ENCODE data around the gene MOB3A.
A peak's percentile ranks its signal among the peaks of the same experiment; 100 is the strongest.
"Not testable (repeated sequence)": the region's sequence is repeated elsewhere in the genome, so short reads cannot be mapped to it uniquely, and the experiment has no call there.

MOB3A gene

DNA sequence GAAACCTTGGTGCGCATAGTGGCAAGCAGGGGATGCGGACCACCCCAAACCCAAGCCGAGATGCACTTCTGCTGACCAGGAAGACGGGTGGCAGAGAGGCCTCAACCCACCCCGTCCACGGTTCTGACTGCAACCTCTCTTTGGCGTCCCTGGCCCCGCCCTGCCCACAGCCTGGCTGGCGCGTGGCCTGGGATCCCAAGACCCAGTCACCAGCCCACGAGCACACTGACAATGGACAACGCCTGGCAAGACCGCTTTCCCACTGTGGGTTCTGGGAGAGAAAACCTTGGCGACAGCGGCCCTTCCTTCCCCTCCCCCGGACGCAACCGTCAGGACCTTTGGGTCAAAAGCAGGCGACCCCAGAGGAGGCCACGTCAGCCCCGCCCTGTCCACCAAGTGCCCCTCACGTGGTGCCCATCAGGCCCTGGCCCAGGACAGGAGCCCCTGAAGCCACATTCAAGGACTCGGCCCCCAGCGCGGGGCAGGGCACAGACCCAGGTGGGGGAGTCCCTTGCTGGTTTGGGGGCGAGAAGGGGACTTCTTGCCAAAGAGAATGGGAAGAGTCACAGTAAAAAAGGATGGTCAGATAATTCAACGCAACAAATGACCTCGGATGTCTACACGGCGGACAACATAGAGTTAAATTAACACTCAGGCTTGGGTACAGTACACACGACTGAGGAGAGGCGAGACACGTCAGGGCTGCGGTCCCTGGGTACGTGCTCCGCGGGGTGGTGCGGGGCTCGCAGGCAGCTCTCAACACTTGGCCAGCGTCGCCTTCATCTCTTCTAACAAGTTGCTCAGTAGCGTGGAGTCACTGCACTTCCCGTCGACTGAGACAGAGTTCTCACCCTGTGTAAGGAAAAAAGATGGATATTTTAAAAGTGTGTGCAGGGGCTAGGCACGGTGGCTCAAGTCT is 5.5 kb upstream of the MOB3A start:
- DNase-seq: no peak

- DNase-seq: no peak
Observed at GRCh38 chr19:2100719-2101061, 4.6 kb upstream of the MOB3A start.

DNA sequence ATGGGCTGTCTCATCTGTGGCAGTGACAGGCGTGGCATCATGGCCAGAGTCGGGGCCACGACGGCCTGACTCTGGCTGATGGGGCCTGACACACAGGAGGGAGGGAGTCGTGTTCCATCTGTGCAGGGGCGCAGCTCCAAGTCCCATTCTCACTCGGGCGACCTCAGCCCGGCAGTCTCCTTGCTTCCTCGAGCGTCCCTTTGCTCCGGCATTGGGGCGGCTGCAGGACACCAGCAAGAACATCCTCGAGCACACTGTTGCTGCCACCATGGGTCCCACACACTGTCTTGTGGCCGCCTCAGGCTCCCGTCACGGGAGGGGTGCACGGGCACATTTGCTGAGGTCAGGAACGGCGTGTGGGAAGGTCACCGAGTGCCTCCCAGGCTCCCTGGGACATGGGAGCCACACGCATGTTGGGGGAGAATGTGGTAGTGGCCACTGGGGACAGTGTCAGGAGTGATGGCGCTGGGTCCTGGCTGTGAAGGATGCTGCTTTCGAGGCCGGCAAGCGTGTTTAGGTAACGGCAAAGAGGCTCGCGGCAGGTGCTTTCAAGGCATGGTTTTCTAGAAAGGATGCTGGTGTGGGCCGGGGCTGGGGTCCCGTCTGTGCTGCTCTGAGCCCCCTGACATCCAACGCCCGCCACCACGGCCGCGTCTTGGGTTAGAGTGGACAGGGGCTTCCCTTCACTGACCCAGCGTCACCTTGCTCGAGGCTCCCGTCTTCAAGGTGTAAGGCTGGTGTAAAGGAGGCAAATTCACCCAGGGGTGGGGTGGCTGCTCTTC is 4.0 kb upstream of the MOB3A start:
- DNase-seq: no peak

- no peak for DNase-seq
Observed at GRCh38 chr19:2099054-2099501, 3.0 kb upstream of the MOB3A start.

GRCh38 chr19:2097886-2098327 is 1.8 kb upstream of the MOB3A start:
- no peak for DNase-seq

DNA sequence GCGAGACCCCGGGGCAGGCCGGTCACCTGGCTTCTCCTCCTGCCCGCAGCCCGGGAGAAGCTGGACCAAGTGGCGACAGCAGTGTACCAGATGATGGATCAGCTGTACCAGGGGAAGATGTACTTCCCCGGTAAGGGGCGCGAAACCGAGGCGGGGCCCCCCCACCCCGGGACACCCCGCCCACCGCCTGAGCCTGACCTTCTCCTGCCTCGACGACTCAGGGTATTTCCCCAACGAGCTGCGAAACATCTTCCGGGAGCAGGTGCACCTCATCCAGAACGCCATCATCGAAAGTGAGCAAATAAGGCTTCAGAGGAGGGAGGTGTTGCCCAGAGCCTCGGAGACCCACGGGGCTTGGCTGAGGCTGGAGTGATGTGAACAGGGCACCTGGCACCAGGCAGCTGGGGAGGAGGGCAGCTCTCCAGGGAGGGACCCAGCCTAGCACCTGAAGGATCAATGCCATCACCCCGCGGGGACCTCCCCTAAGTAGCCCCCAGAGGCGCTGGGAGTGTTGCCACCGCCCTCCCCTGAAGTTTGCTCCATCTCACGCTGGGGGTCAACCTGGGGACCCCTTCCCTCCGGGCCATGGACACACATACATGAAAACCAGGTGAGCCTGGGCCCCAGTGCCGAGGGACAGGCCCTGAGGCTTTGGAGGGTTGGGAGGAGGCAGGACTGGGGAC is 1.2 kb upstream of the MOB3A start:
- DNase-seq: no peak

DNA sequence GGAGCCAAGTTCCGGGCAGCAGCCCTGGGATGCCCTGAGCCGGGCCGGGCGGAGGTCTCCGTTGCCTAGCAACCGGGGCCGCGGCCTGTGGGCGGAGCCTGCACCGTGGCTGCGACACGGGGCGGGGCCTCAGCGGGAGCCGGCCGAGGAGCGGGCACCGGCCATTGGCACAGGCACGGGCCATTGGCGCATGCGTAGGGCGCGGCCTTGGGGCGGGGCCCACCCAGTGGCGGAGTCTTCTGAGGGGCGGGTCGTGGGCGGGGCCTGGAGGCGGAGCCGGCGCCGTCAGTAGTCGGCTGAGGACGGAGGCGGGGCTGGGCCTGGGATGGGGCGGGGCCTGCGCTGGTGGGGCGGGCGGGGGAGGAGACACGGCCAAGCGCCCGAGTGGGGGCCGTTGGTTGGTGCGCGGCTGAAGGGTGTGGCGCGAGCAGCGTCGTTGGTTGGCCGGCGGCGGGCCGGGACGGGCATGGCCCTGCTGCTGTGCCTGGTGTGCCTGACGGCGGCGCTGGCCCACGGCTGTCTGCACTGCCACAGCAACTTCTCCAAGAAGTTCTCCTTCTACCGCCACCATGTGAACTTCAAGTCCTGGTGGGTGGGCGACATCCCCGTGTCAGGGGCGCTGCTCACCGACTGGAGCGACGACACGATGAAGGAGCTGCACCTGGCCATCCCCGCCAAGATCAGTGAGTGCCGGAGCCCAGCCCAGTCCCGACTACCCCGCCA is 515 bp upstream of the MOB3A start, which contains the start of gene IZUMO4:
TSS of gene IZUMO4 (plus strand) at position 436 of the 723 bp plus-strand sequence. CDS start at position 467, 31 bp downstream.
- peak; percentile 99 for DNase-seq

GRCh38 chr19:2091926-2092525 is 4.1 kb downstream of the MOB3A start:
- DNase-seq: not testable (repeated sequence)

DNA sequence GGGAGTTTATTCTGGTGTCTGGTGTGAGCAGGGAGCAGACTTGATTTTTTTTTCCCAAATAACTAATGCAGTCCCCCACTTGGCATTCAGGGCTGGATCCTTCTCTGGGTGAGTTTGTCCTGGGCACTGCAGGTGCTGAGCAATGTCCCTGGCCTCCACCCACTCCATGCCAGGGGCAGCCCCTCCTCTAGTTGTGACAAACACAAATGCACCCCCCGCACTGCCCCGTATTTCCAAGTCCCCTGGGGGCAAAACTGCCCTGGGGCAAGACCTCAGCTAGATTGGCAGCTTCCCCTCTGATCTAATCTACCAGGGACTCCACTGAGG is 6.4 kb downstream of the MOB3A start:
- DNase-seq: no peak

- DNase-seq: no peak
Observed at GRCh38 chr19:2089001-2089711, 7.0 kb downstream of the MOB3A start.

DNA sequence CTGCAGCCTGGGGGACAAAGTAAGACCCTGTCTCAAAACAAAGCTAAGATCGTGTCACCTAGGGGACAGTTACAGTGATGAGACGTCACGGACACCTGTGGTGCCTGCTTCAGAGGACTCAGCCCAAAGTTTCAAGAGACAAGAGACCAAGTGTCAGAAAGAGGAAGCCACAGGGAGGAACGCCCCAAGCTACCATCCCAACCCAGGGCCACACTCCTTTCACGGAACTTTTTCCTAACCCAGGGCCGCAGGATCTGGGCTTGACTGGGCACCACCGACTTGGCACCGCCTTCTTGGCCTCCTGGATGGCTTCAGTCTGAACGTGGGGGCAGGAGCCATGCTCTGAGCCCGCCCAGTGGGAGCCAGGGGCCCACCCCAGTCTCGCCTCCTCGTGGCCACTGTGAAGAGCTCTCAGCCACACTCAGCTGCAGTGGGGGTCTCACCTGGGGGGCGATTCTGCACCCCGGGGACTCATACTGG is 8.5 kb downstream of the MOB3A start:
- no peak for DNase-seq

GRCh38 chr19:2086695-2087620 is 9.2 kb downstream of the MOB3A start:
- DNase-seq: not testable (repeated sequence)

- no peak for DNase-seq
Observed at GRCh38 chr19:2084993-2085720, 11.0 kb downstream of the MOB3A start.

DNA sequence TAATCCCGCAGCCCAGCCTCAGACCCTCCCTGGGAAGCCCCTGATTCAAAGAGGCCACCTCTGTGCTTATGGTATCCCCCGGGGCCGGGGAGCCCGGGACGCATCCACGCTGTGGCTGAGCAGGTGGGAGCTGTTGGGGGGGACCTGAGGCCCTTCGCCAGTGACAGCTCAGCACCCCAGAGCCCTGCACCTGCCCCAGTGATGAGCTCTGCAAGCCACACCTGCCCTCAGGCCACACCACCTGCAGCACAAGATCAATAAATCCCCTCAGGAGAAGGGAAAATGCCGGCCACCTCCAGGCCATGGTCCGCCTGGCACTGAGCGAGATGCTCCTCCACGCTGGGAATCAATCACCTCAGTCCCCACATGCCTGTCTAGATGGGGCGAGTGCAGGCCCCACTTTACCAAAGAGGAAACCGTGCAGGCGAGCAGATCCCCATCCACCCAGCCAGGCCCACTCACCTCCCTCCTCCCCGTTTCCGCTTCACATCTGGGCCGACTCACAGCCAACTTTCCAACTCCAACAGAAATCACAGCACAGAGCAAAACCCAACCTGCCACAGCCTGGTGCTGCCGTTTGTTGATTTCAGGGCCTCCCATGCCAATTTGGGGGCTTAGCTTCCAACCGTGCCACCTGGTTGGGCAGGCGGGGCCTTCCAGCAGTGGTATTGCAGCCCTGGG is 12.8 kb downstream of the MOB3A start:
- DNase-seq: no peak

DNA sequence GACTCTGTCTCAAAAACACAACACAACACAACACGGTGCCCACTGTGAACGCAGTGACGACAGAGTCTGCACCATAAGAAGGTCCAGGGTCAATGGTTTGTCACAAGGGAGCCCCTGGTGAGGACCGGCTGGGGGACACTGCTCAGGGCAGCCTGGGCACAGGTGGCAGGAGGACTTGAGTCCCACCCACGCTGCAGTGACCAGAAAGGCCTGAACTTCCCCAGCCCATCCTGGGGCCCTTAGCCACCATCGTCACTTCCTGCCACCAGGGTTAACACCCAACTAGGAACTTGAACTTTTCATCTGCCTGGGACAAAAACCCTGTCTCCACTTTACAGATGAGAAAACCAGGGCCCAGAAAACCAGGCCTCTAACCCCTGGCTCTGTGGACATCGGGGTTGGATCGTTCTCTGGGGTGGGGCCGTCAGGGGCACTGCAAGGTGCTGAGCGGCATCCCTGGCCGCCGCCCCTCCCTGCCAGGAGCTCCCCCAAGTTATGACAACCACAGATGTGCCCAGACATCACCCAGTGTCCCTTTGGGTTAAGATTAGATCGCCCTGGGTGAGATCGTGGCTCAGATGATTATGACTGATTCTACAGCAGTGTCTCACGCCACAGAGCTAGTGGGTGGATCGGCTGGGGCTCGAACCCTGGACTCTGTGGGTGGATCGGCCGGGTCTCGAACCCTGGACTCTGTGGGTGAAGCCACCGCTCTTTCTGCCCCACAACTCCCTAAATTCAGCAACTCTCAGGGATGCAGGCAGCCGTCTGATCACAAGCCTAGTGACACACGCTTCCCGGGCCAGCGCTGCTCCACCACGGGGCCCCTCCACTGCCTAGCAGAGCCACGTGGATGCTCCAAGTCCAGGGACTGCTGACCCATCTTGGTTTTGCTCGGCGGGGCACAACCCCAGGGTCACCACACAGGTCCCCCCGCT is 14.0 kb downstream of the MOB3A start:
- no peak for DNase-seq

- no peak for DNase-seq
Observed at GRCh38 chr19:2080336-2080988, 15.7 kb downstream of the MOB3A start.

DNA sequence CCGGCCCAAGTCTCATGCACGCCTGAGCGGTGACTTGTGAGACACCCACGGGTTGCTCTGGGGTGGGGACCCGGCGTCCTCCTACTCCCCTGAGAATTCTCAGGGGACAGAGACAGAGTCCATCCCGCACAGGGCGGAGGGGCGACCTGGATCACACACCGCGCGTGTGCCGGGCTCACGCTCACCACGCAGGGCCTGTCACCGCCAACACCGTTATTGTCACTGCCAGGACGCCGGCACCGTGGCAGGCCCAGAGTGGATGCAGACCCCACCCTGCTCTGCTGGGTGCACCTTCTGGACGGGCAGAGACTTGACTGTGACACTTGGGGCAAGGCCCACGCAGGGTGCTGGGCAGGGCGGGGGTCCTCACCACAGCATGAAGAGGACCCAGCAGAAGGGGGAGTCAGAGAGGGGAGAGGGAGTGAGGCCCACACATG is 16.2 kb downstream of the MOB3A start:
- no peak for DNase-seq
